Brain microvascular endothelial cell (primary cell): ENCODE data around the gene MRPL45.

Source experiments
- DNase-seq: peaks from one replicate; pipeline ENCODE4 v3.0.0-alpha.2; 2020
- H3K27ac ChIP-seq: fragments of 250-450 bp; sonication (Bioruptor Pico); 2 replicates; pipeline ENCODE4 v1.5.1; 2020; ENCODE audit warnings: mild to moderate bottlenecking, moderate library complexity
- H3K27me3 ChIP-seq: fragments of 250-450 bp; sonication (Bioruptor Pico); replicated peaks from 2 replicates; pipeline ENCODE4 v1.5.1; 2020; ENCODE audit warnings: mild to moderate bottlenecking
- H3K36me3 ChIP-seq: fragments of 250-450 bp; sonication (Bioruptor Pico); replicated peaks from 2 replicates; pipeline ENCODE4 v1.5.1; 2020; ENCODE audit warnings: mild to moderate bottlenecking
- H3K4me3 ChIP-seq: 2 replicates; pipeline ENCODE4 v1.5.1; 2011; ENCODE audit warnings: low read depth, mild to moderate bottlenecking, control low read depth, low read length, moderate library complexity
- in situ Hi-C: cut with HindIII; loops from 2 replicates; pipeline ENCODE4 v1.10.0; 2017; ENCODE audit warnings: low sequenced_read_pairs, low pct_ligation_motif_present
- TF ChIP-seq, protein P1 (sequence below): IDR thresholded peaks from 2 replicates; pipeline ENCODE4 v1.5.1; 2011; ENCODE audit warnings: low read depth, mild to moderate bottlenecking, moderate library complexity, low read length, control low read depth, inconsistent platforms; ENCODE audit errors: missing control alignments

Gene MRPL45

DNA sequence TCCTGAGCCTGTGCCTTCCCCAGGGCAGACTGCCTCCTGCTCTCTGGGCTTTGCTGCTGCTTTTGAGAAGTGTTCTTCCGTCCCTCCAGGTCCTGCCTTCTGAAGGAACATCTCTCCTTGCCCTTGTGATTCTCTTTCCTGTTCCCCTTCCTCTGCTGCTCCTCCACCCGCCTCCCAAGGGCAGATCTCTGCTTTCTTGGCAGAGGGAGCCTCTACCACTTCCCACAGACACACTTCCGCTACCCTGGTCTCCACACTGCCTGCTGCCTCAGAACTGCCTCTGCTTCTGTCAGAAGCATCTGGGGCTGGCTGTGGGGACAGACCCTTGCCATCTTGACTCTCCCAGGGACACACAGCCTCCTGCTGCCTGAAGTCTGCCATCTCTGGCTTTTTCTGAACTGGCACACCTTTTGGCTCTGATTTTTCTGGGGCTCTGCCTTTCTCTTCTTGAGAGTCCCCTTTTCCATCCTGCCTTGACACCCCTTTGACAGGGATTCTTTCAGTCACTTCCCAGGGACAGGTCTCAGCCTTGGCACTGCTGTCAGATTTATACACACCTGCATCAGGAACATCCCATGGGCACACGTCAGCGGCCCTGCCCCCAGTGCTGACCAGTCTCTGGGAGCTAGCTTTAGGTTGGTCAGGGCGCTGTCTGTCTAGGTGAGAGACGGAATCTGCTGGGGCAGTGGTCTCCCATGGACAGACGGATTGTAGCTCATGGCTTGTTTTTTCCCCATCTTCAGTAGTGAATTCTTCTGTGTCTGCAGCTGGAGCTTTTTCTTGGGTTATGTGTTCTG, 30.2 kb downstream of the MRPL45 start:
- no peak for DNase-seq
- in situ Hi-C loops = no loop called here
- no peak overlapping the region for H3K27ac ChIP-seq
- H3K36me3 ChIP-seq = peaks cover 7% of the 10 kb centered on the region
- no peaks in the 10 kb centered on the region for H3K27me3 ChIP-seq
- TF ChIP-seq, protein P1, sequence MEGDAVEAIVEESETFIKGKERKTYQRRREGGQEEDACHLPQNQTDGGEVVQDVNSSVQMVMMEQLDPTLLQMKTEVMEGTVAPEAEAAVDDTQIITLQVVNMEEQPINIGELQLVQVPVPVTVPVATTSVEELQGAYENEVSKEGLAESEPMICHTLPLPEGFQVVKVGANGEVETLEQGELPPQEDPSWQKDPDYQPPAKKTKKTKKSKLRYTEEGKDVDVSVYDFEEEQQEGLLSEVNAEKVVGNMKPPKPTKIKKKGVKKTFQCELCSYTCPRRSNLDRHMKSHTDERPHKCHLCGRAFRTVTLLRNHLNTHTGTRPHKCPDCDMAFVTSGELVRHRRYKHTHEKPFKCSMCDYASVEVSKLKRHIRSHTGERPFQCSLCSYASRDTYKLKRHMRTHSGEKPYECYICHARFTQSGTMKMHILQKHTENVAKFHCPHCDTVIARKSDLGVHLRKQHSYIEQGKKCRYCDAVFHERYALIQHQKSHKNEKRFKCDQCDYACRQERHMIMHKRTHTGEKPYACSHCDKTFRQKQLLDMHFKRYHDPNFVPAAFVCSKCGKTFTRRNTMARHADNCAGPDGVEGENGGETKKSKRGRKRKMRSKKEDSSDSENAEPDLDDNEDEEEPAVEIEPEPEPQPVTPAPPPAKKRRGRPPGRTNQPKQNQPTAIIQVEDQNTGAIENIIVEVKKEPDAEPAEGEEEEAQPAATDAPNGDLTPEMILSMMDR = no peak
- no peak overlapping the region for H3K4me3 ChIP-seq

DNA sequence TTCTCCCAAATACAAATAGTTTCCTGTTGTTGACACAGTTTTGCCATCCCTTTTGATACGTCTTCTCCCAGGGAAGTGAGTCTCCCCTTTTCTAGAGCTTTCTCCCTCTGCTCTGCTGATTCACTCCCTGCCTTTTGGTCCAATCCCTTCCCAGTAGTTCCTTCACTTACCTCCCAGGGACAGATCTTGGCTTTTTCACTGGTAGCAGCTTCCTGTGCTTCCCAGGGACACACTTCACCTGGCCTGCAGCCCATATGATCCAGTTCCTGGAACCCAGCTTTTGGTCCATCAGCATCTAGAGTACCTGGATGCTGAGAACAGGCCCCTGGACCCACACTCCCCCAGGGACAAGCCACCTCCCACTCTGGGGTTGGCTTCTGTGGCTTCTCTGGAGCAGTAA, 31.0 kb downstream of the MRPL45 start:
- TF ChIP-seq, protein P1 = no peak
- no peaks in the 10 kb centered on the region for H3K27me3 ChIP-seq
- H3K27ac ChIP-seq = no peak overlapping the region
- H3K36me3 ChIP-seq = peaks cover 2% of the 10 kb centered on the region
- H3K4me3 ChIP-seq = no peak overlapping the region
- in situ Hi-C loops = no loop called here
- no peak for DNase-seq

DNA sequence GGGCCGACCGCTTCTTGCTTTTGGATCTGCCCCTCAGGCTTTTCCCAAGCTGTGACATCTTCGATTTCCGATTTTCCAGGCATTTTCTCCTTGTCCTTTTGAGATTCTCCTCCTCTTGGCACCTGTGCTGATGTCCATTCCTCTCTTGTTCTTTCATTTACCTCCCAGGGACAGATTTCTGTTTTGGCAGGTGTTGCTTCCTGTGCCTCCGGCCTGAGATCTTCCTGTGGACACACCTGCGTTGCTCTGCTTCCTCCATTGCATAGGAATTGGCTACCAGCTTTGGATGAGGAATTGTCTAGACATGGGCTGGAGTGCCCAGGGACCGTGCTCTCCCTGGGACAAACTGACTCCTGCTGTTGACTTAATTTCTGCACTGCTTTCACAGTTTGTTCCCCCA, 31.7 kb downstream of the MRPL45 start:
- Histone ChIP-seq H3K4me3 (no peak overlapping the region), H3K36me3 (no peaks in the 10 kb centered on the region), H3K27ac (no peak overlapping the region), H3K27me3 (peaks cover 2% of the 10 kb centered on the region)
- in situ Hi-C loops = no loop called here
- TF ChIP-seq, protein P1 = no peak
- DNase-seq = no peak

DNA sequence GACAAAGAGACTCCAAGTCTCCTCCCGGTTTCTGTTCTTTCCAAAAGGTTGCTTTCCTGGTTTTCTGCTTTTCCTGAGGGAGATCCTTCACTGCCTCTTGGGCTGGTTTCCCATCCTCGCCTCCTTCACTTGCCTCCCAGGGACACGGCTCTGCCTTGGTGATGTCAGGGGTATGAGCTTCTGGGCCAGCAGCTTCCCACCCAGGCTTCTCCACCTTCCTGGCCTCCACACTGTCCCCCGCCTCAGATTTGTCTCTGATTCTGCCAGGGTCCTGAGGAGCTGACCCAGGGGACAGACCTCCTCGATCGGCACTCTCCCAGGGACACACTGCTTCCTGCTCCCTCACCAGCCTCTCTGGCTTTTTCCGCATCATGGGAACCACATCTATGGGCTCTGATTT, 32.3 kb downstream of the MRPL45 start:
- in situ Hi-C loops = no loop called here
- H3K27ac ChIP-seq = no peak overlapping the region
- TF ChIP-seq, protein P1 = no peak
- H3K27me3 ChIP-seq = peaks cover 4% of the 10 kb centered on the region
- DNase-seq = no peak
- no peaks in the 10 kb centered on the region for H3K36me3 ChIP-seq
- H3K4me3 ChIP-seq = no peak overlapping the region

DNA sequence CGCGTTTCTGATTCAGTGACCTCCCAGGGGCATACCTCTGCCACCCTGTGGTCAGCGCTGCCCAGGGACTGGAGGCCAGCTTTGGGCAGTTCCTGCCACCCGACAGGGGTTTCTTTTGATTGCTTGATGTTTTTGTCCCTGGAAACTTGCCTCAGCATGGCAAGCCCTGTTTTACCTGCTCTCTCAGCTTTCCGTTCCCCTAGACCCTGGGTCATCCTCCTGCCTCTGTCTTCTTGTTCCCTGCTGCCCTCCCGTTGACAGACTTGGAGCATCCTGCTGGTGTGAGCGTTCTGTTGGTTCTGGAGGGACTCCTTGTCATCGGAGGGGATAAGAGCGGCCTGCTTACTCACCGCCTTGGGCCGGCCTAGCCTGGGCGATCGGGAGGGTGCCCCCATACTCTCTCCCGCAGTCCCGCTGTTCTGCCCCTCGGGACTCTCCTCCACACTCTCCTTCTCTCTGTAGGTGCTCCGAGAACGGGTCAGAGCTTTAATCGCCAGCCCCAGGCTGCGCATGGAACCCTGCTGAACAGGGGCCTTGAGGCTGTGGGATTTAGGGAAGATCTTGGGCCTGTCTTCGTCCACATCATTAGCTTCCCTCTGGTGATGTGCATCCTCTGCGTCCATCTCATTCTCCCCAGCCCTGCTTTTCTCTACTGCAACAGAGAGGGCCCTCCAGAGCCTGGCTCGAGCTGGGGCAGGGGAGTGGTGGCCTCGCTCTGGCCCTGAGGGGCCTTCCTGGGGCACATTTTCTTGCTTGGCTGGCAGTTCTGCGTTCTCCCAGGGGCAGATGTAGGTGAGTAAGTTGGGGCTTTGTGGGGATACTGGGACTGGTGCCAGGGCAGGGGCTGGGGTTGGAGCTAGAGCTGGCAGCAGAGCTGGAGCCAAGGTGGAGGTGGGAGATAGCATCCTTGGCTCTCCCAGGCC, 33.1 kb downstream of the MRPL45 start:
- H3K4me3 ChIP-seq = no peak overlapping the region
- in situ Hi-C loops = no loop called here
- peaks cover 4% of the 10 kb centered on the region for H3K27me3 ChIP-seq
- no peak overlapping the region for H3K27ac ChIP-seq
- TF ChIP-seq, protein P1 = no peak
- DNase-seq = no peak
- no peaks in the 10 kb centered on the region for H3K36me3 ChIP-seq
